Astrocyte (in vitro differentiated cells and primary cell): ENCODE data around the gene CSH2. TPM values are rescaled to one million over a fixed set of nuclear protein-coding genes. Genes with fewer than 3 reads are reported as not detected.
A peak's percentile ranks its signal among the peaks of the same experiment; 100 is the strongest.

Experiments used
- DNase-seq: peaks from one replicate; pipeline ENCODE4 v3.0.0-alpha.2; 2010; ENCODE audit warnings: low read depth
- FAIRE-seq: peaks from 2 replicates; lab custom pipeline; 2011; peaks lifted over from hg19 to GRCh38; lab: Jason Lieb, UNC
- H2AFZ ChIP-seq: 2 replicates; pipeline ENCODE4 v1.6.0; 2012; ENCODE audit warnings: low read depth, low read length, inconsistent platforms
- H3K27ac ChIP-seq: 2 replicates; pipeline ENCODE4 v1.5.1; 2011; ENCODE audit warnings: low read depth, low read length, inconsistent platforms
- H3K27me3 ChIP-seq: 2 replicates; pipeline ENCODE4 v1.6.0; 2011; ENCODE audit warnings: low read length, inconsistent platforms; ENCODE audit not compliant: insufficient read depth
- H3K36me3 ChIP-seq: 2 replicates; pipeline ENCODE4 v1.5.1; 2011; ENCODE audit warnings: low read length, inconsistent platforms; ENCODE audit not compliant: insufficient read depth
- H3K4me1 ChIP-seq: 2 replicates; pipeline ENCODE4 v1.5.1; 2011; ENCODE audit warnings: low read length, inconsistent platforms; ENCODE audit not compliant: insufficient read depth
- H3K4me2 ChIP-seq: 2 replicates; pipeline ENCODE4 v1.6.0; 2012; ENCODE audit warnings: low read length, inconsistent platforms
- H3K4me3 ChIP-seq: 2 replicates; pipeline ENCODE4 v1.5.1; 2011; ENCODE audit warnings: low read depth, mild to moderate bottlenecking, low read length, inconsistent platforms; ENCODE audit not compliant: insufficient read depth
- H3K79me2 ChIP-seq: 2 replicates; pipeline ENCODE4 v1.6.0; 2012; ENCODE audit warnings: mild to moderate bottlenecking, low read length, inconsistent platforms; ENCODE audit not compliant: insufficient read depth
- H3K9ac ChIP-seq: 2 replicates; pipeline ENCODE4 v1.6.0; 2012; ENCODE audit warnings: mild to moderate bottlenecking, low read length, inconsistent platforms
- H3K9me3 ChIP-seq: 2 replicates; pipeline ENCODE4 v1.5.1; 2012; ENCODE audit warnings: low read depth, mild to moderate bottlenecking, low read length, inconsistent platforms; ENCODE audit not compliant: insufficient read depth
- H4K20me1 ChIP-seq: 2 replicates; pipeline ENCODE4 v1.6.0; 2012; ENCODE audit warnings: low read length, inconsistent platforms; ENCODE audit not compliant: insufficient read depth
- H3K27ac Mint-ChIP-seq: one replicate; pipeline ENCODE4 v1.8.0; 2021; ENCODE audit warnings: mild to moderate bottlenecking, mixed read lengths; ENCODE audit not compliant: unreplicated experiment
- H3K27me3 Mint-ChIP-seq: one replicate; pipeline ENCODE4 v1.8.0; 2021; ENCODE audit warnings: low read depth, mixed read lengths; ENCODE audit not compliant: unreplicated experiment
- H3K36me3 Mint-ChIP-seq: one replicate; pipeline ENCODE4 v1.8.0; 2021; ENCODE audit warnings: low read depth, mixed read lengths; ENCODE audit not compliant: unreplicated experiment
- H3K4me1 Mint-ChIP-seq: one replicate; pipeline ENCODE4 v1.8.0; 2021; ENCODE audit warnings: low read depth, mixed read lengths; ENCODE audit not compliant: unreplicated experiment
- H3K4me3 Mint-ChIP-seq: one replicate; pipeline ENCODE4 v1.8.0; 2021; ENCODE audit warnings: mild to moderate bottlenecking, moderate library complexity, mixed read lengths; ENCODE audit not compliant: unreplicated experiment
- H3K9me3 Mint-ChIP-seq: one replicate; pipeline ENCODE4 v1.8.0; 2021; ENCODE audit warnings: mild to moderate bottlenecking, mixed read lengths; ENCODE audit not compliant: unreplicated experiment
- EZH2 ChIP-seq: IDR thresholded peaks from 2 replicates; pipeline ENCODE4 v1.6.1; 2012; ENCODE audit warnings: mild to moderate bottlenecking, low read length, inconsistent platforms; ENCODE audit not compliant: insufficient read depth
- total RNA-seq: library from RNA; stranded (reverse); gene quantifications from 2 replicates; pipeline ENCODE4 v1.2.1, GENCODE V29; 2021
- TF ChIP-seq, protein P1 (sequence below): IDR thresholded peaks from 2 replicates; pipeline ENCODE4 v1.5.1; 2011; ENCODE audit warnings: low read depth, mild to moderate bottlenecking, inconsistent platforms, low read length, moderate library complexity; ENCODE audit not compliant: insufficient read depth

CSH2 gene
- total RNA-seq, 1 donor from 2014 or later = 4.3 TPM

DNA sequence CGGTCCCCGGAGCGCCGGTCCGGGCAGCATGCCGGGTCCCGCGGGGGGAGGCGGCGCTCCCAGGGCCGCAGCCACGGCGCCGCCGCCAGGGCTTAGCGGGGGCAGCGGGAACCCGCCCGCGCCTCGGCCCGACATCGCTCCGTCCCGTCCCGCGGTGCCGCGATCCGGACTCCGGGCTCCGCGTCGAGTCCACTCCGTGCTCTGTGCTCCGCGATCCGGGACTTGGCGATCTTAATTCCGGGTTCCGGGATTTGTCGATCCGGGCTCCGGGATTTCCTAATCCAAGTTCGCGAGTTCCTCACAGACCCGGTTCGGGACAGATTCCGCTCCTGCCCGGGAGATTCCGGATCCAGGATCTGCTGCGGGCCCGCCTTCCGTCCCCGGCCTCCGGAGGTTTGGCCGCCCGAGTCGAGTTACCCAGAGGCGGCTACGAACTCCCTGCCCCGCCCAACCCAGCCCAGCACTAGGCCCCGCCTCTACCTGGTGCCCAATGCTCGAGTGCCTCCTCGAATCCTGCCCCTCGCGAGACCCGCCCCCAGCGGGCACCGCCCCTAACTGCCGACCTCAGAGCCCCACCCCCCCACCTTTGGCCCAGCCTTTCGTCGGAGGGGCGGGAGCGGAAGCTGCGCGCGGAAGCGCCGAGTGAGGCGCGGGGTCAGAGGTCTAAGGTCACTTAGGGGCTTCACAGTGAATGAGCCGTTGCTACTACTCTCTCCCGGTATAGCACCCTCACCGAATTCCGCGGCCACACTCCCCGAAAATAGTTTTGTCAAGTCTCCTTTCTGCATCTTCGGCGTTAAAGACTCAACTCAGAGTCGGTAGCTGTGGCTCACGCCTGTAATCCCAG, 30.7 kb downstream of the CSH2 start, which contains the start of gene SMARCD2:
Gene SMARCD2 (minus strand): TSS at position 146 of the 847 bp plus-strand sequence. CDS start 11 bp downstream, at position 135.
- no peak for FAIRE-seq

DNA sequence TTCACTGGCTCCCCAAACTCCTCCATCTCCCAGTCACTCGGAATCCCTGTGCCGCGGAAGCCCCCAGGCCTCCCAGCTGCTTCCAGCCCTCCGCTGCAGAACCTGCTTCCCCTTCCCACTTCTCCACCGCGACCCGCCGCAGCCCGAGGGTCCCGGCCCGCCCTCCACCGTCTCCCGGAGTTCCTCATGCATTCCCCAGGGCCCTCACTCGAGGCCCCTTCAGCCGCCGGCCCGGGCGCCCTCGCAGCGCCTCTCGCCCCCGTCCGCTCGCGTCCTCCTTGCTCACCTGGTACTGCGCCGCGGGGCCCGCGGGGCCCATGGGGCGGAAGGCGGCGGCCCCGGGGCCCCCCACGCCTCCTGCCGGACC, 31.3 kb downstream of the CSH2 start:
- Histone ChIP-seq H3K9me3 (no peaks in the 10 kb centered on the region), H3K36me3 (no peaks in the 10 kb centered on the region), H3K4me1 (peaks cover 14% of the 10 kb centered on the region), H2AFZ (peak overlapping the region; percentile 70), H3K27ac (peak overlapping the region; percentile 60), H3K79me2 (peaks cover 49% of the 10 kb centered on the region), H4K20me1 (peaks cover 47% of the 10 kb centered on the region), H3K9ac (peak overlapping the region; percentile 92), H3K4me2 (peak overlapping the region; percentile 100), H3K4me3 (peak overlapping the region; percentile 88), H3K27me3 (no peaks in the 10 kb centered on the region)
- FAIRE-seq (no peak), DNase-seq (peak; percentile 9)
- Mint-ChIP-seq H3K27me3 (no peaks in the 10 kb centered on the region), H3K36me3 (no peaks in the 10 kb centered on the region), H3K9me3 (no peaks in the 10 kb centered on the region), H3K4me1 (peaks cover 7% of the 10 kb centered on the region), H3K27ac (peak overlapping the region; percentile 89), H3K4me3 (peak overlapping the region; percentile 94)
- TF ChIP-seq, protein P1, sequence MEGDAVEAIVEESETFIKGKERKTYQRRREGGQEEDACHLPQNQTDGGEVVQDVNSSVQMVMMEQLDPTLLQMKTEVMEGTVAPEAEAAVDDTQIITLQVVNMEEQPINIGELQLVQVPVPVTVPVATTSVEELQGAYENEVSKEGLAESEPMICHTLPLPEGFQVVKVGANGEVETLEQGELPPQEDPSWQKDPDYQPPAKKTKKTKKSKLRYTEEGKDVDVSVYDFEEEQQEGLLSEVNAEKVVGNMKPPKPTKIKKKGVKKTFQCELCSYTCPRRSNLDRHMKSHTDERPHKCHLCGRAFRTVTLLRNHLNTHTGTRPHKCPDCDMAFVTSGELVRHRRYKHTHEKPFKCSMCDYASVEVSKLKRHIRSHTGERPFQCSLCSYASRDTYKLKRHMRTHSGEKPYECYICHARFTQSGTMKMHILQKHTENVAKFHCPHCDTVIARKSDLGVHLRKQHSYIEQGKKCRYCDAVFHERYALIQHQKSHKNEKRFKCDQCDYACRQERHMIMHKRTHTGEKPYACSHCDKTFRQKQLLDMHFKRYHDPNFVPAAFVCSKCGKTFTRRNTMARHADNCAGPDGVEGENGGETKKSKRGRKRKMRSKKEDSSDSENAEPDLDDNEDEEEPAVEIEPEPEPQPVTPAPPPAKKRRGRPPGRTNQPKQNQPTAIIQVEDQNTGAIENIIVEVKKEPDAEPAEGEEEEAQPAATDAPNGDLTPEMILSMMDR = no peak
- TF ChIP-seq EZH2 = no peak

More for the DNA sequence above, 30.7 kb downstream of the CSH2 start, which contains the start of gene SMARCD2:
- peaks cover under 1% of the 10 kb centered on the region for H3K9me3 Mint-ChIP-seq
- H3K36me3 Mint-ChIP-seq = no peaks in the 10 kb centered on the region
- peak within 1 kb of the TSS; percentile 89 for H3K27ac Mint-ChIP-seq
- DNase-seq = peak; percentile 99
- Histone ChIP-seq H3K4me2 (peak within 1 kb of the TSS; percentile 100), H3K4me1 (peaks cover 14% of the 10 kb centered on the region), H4K20me1 (peaks cover 41% of the 10 kb centered on the region), H2AFZ (peak within 1 kb of the TSS; percentile 76), H3K36me3 (no peaks in the 10 kb centered on the region), H3K9me3 (no peaks in the 10 kb centered on the region), H3K79me2 (peaks cover 43% of the 10 kb centered on the region), H3K27me3 (no peaks in the 10 kb centered on the region), H3K27ac (peak within 1 kb of the TSS; percentile 60), H3K4me3 (peak within 1 kb of the TSS; percentile 88), H3K9ac (peak within 1 kb of the TSS; percentile 92)
- no peak for TF ChIP-seq EZH2
- TF ChIP-seq, protein P1 = no peak
- peak within 1 kb of the TSS; percentile 94 for H3K4me3 Mint-ChIP-seq
- peaks cover 7% of the 10 kb centered on the region for H3K4me1 Mint-ChIP-seq
- H3K27me3 Mint-ChIP-seq = no peaks in the 10 kb centered on the region
